ENCODE measurements around the gene POLR2B.
"Not testable (repeated sequence)": the region's sequence is repeated elsewhere in the genome, so short reads cannot be mapped to it uniquely, and the experiment has no call there.

The POLR2B gene

DNA sequence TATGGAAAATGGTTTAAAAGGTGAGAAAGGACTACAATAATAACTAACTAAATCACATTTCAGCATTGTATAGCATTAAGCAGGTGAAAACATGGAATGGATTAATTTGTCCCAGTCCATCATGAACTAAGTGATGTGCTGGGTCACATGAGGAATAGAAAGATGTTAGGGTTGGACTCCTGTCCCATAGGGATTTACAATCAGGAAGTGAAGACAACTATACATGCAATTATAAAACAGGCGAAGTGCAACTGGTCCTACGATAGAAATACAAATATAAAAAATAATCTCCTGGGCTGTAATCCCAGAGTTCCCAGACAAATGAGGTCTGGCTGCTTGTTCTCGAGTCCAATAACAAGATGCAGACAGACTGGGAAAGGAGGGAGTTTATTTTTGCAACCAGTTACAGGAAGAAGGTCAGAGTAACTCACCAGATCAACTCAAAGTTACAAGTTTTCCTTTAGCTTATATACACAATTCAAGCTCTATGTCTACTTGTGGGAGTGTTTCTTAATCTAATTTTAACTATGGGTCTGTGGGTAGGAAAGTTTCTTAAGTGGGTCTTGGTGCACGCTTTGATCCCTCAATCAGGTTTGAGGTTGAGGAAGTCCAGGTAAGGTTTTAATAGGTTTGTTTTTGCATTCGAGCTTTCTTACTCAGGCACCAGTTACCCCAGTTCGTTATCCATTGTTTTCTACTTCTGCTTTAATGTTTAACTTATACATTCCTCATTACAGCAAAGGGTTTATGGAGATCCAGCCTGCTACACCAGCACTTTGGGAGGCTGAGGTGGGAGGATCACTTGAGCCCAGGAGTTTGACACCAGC lies 81.4 kb downstream of the POLR2B start:
- no peak for FAIRE-seq

DNA sequence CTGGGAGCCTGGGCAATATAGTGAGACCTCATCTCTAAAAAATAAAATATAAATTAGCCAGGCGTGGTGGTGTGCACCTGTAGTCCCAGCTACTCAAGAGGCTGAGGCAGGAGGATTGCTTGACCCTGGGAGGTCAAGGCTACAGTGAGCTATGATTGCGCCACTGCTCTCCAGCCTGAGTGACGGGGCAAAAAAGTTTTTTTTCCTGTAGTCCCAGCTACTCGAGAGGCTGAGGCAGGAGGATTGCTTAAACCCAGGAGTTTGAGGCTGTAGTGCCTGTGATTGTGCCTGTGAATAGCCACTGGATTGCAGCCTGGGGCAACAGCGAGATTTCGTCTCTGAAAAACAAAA lies 82.0 kb downstream of the POLR2B start:
- FAIRE-seq: not testable (repeated sequence)

DNA sequence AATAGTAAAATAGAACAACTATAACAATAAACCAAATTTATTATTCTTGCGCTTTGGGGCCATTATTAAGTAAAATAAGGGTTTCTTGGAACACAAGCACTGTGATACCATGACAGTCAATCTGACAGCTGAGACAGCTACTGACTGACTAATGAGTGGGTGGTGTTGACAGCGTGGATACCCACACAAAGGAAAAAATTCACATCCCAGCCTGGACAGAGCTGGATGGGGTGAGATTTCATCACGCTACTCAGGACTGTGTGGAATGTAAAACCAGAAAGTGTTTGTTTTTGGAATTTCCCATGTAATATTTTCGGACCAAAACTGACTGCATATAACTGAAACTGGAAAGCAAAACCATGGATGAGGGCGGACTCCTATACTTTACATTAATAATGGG lies 82.7 kb downstream of the POLR2B start:
- no peak for FAIRE-seq

DNA sequence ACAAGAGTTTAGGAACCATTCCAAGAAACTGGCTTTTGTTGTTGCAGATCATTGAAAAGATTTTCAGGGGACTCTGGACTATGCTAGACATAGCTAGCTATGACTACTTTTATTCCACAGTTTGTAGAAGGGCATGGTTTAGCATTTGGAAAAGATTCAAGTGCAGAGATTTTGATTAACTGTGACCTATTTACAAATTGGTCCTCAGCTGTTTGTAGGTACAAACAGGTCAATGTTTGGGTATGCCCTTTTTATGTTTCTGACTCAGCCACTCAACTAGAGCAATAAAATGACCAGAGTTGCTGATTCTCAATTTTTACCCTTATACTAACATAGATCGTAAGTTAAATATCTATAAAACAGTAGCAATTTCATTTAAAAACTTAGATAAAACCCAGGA lies 84.8 kb downstream of the POLR2B start:
- FAIRE-seq: no peak

DNA sequence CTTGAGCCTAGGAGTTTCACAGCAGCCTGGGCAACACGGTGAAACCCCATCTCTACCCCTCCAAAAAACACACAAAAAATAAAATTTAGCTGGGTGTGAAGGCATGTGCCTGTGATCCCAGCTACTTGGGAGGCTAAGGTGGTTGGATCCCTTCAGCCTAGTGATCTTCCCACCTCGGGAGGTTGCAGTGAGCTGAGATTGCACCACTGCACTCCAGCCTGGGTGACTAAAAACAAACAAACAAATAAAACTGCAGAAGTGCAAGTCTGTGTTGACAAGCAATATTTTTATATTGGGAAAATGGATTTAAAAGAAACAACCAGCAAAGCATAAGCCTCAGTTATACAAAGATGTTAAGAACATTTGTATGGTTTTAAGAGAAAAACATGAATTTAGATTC lies 85.4 kb downstream of the POLR2B start:
- FAIRE-seq: no peak

DNA sequence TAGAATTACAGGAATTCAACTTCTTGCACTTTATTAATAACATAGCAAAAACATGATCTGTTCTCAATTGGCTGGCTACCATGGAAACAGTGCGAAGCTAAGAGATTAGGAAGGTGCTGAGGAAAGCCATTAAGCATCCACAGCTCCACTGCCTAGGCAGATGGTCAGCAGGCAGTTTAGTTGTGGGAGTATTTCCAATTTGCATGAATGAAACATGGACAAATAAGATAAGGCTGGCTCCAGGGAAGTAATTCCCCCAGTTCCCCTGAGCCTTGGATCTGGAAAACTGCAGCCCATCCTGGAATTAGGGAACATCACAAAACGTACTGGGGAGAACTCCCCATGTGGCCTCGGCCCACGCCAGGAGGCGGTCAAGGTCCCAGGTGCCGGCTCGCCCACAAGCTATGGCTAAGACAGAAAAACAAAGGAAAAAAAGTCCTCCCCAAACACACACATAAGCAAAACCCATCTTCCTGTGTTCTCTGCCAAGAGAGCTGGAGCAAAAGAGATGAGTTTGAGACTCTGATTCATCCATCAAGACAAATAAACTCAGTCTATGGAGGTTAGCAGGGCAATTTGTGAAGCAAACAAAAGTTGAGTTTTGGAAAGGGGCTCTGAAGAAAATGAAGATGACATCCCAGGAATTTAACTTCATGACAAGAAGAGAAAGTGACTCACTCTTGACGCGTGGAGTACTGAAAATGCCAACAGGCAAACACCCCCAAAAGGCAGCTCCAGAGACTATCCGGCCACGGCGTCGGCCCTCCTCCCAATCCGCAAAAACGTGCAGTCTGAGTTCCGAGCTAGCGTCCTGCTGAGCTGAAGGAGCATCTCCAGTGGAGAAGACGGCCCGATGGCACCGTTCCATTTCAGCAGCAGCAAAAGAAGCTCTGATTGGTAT lies 86.4 kb downstream of the POLR2B start:
- no peak for FAIRE-seq

DNA sequence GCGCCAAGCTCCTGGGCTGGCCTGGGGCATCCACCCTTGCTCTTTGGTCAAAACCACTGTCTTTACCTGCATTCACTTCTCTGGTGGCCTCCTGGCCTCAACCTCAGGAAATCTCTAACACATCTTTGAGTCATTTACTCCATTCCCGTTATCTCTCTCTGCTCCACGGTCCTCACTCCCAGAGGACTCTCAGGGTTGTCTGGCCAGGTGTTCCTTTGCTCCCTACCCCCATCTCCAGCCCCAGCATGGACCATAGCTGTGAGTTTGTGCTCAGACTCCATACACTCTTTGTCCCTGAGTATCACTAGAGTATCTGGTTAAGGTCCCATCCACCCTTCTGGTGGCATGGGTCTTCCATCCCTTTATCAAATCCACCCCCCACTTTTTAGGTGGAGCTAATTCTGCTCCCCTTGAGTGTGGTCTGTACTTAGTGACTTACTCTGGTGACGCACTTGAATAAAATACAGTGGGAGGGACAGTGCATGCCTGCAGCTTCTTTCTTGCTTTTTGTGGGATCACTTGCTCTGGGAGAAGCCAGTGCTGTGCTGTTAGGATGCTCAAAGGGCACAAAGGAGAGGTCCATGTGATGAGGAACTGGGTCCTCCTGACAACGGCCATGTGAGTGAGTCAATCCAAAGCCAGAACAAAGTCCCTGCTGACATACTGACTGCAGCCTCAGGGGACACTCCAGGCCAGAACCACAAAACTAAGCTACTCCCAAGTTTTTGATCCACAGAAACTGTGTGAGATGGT lies 87.2 kb downstream of the POLR2B start:
- no peak for FAIRE-seq

DNA sequence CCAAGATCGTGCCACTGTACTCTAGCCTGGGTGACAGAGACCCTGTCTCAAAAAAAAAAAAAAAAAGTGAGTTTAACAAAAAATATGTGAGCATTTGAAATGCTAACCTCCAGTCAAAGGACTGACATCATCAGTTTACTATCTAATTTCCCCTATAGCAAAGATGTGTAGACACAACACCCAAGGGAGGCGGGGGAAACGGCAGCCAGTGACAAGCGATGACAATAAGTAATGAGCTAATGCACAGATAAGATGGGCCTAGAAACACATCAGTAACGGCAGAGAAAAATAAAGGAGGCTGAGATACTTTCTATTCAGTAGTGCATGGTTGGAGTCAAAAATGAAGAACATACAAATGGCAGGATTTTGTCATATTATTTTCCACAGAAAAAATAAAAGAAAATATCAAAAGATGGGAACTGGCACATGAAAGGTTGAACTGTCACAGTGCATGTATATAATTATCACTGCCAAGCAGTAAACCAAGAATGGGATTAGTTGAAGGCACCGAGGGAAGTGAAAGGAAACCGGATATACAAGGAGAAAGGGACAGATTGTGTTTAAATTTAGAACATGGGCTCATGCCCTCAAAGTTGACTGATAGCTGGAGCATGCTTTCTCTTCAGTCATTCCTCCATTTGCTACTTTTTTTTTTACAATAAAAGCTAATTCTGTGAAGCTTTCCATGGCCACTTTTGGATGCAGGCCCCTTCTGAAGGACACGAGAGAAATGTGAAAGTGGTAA lies 89.7 kb downstream of the POLR2B start:
- no peak for FAIRE-seq

DNA sequence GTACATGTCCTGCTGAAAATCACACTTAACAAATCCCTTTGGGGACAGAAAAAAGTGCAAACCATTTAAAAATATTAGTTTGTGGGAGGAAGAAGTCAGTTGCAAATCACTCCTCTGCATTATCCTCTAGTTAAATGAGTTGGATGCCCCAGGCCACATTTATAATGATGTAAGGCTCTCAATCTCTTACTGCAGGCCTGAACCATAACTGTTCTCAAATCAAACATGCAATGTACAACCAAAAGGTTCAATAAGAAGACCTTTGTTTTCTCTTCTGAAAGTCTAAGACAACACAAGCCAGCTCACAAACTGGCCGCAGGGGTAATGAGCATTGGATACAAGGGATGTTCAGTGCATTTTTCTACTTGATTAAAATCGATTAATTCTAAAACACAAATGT lies 91.8 kb downstream of the POLR2B start:
- no peak for FAIRE-seq

DNA sequence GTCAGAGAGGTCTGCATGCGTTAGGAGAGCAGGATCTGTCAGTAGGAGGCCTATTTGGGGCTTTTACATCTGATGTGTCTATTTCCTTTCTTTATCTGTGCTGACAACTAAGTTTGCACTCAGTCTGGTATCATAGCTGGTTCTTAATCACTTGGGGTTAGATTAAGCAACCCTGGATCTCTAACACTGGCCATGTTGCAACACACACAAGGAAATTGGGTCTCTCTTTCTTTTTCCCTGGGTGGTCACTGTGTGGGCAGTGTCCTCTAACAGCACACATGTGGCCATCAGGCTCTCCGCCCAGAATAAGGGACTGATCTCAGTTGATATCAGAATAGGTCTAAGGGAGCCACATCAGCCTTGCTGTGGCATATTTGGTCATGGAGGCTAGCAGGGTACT lies 92.6 kb downstream of the POLR2B start:
- no peak for FAIRE-seq

DNA sequence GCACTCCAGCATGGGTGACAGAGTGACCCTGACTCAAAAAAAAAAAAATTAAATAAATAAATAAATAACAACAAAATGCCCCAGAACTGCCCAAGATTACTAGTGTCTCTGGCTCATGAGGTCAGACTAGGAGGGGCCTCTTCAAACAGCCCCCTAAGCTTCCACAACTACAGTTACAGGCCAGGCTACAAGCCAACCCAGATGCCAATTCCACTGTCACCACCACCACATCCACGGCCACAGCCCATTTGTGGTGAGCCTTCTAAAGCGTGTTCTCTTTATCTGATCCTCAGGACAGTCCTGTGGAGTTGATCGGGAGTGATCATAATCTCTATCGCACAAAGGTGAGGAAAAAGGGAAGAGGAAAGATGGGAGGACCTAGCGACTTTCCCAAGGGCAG lies 94.9 kb downstream of the POLR2B start:
- FAIRE-seq: no peak

DNA sequence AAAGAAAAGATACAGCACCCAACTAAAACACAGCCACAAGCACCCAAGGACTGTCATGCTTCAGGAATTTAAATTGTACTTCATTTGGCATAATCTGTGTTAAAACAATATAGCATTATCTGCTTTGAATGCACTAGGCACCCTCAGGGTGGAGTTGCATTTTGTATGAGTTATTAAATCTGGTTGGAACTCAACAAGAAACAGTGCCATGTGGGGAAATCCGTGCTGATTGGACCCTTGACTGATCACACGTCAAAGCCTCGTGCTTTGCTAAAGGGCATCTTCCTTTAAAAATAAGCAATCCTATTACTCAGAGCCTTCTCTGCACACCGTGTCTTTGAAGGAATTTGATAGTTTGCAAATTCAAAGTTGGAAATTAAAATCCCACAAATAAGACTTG lies 96.0 kb downstream of the POLR2B start:
- no peak for FAIRE-seq

DNA sequence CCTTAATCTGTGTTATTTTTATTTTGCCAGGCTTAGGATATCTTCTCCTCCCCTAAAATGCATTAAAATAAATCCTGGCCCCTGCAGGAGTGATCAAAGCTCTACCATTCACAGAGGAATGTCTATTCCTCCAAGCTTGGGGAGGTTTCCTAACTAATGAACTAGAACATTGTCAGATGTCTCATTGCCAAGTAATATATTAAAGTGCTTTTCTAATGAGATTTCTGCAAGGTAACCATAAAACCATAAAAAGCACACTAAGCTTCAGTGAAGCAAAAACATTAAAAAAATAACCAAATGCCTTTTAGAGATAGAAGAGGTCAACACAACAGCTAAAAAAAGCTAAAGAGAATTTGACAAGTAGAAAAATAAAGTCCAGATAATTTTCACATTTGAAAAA lies 96.7 kb downstream of the POLR2B start:
- peak; percentile 94 for FAIRE-seq

DNA sequence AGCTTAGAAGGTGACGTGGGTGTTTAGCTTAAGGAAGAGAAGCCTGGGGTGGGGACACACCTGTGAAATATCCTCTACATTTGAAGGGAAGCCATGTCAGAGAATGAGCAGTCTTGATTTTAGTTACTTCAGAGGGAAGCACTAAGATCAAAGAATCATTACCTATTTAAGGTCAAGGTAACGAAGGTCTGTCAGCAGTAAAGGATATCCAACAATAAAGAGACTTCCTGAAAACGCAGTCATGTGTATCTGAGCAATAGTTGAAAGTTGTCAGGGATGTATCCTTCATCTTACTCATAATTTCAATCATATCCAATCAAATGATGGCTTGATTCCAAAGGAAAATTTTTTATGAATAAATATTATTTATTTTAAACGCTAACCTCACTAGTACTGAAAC lies 98.0 kb downstream of the POLR2B start:
- peak; percentile 55 for FAIRE-seq

DNA sequence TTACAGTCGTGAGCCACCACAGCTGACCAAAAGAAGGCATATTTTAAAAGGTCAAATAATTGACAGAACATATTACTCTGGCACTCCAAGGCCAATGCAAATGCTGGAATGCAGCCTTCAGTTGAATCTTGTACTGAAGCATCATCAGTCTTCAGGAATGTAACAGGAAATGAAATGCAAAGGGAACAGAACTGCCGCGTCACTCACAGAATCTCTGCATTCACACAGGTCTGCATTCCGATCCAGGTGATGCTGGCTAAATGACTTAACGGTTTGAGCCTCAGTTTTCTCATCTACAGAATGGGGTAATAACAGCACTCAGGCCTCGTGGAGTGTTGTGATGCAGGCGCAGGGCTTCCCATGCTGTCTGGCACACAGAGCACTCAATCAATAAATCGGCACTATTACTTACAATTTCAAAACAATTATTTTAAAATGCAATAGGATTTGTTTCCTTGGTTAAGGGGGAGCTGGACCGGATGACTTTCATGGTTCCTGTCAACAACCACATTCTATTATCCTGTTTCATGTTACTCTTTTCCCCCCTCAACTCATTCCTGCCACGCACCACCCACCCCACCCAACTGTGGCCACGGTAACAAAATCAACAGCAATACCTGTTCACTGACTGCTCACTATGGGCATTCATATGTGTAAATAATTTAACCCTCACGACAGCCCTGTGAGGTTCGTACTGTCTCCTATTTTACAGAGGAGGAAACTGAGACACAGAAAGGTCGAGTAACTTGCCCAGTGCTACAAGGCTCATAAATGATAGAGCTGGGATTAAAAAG lies 99.1 kb downstream of the POLR2B start:
- peak; percentile 36 for FAIRE-seq

DNA sequence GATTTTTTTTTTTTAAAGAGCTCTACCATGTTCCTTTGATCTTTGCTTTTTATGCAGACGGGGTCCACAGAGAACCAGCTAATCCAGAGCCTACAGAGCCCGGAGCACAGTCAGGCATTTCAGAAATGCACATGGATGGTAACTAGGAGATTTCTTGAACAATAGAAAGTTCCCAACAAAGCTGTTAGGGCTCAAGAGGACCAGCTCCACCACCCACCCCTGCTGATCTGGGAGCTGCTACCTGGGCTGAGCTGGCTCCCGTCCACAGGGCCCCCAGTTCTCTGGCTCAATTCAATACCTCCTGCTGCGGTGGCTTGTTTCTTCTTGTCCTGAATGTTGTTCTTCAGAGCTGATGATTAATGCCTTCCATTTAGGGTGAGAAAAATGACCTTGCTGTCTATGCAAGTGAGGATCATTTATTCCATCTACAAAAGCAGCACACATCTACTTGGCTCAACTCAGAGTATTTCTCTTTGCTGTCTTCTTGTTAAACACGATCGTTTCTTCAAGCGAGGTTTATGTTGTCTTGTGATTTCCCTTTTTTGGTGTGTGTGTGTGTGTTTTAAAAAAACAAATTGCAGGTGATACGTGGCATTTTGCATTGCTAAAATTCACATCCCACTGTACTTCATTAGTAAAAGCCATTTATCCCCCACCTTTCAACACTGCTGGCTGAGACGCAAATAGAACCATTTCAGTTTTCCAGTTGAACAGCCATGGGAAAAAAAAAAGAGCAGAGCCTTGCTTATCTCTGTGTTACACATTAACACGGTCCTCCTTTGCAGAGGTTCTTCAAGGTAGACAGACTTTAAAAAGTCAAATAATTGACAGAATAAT lies 100.2 kb downstream of the POLR2B start:
- peak; percentile 95 for FAIRE-seq

Data from G401.6 (cell line).